KOPT-K1 (cell line): ENCODE data around the gene CD59.
"Not testable (repeated sequence)": the region's sequence is repeated elsewhere in the genome, so short reads cannot be mapped to it uniquely, and the experiment has no call there.

Experiments used
- H3K27ac ChIP-seq: fragments of 200-600 bp; sonication (generic); 2 replicates; pipeline ENCODE4 v1.5.1; 2016; ENCODE audit warnings: antibody characterized with exemption, mild to moderate bottlenecking, low read depth, low read length; ENCODE audit not compliant: poor library complexity, severe bottlenecking
- H3K36me3 ChIP-seq: fragments of 200-600 bp; sonication (generic); 2 replicates; pipeline ENCODE4 v1.5.1; 2017; ENCODE audit warnings: antibody characterized with exemption, mild to moderate bottlenecking, low read length, moderate library complexity; ENCODE audit not compliant: insufficient read depth
- H3K9me3 ChIP-seq: fragments of 200-600 bp; sonication (generic); 2 replicates; pipeline ENCODE4 v1.5.1; 2017; ENCODE audit warnings: antibody characterized with exemption, low read length, mild to moderate bottlenecking; ENCODE audit not compliant: insufficient read depth, poor library complexity, severe bottlenecking

Gene CD59

DNA sequence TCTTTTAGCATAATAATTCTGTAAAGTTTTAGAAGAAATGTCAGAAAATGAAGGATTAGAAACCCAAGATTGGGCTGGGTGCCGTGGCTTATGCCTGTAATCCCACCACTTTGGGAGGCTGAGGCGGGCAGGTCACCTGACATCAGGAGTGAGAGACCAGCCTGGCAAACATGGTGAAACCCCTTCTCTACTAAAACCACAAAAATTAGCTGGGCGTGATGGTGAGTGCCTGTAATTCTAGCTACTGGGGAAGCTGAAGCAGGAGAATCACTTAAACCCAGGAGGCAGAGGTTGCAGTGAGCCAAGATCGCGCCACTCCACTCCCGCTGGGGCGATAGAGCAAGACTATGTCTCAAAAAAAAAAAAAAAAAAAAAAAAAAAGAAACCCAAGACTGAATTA lies 74.7 kb downstream of the CD59 start:
- not testable (repeated sequence) for H3K36me3 ChIP-seq, H3K9me3 ChIP-seq, H3K27ac ChIP-seq

DNA sequence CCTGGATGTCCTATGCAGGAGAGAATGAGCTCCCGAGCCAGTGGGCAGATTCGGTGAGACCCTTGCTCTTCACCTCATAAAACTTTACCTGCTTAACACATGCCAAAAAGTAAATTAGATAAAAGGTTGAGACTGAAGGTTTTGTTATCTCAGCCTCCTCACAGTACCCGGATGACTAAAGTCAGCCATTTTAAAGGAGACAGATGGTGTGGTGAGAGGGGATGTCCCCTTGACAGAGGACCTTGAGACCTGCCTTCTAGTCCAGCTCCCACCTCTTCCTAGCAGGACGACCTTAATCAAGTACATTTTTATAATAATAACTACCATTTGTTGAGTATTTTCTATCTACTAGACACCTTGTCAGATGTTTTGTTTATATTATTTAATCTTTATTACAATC lies 75.3 kb downstream of the CD59 start:
- Histone ChIP-seq H3K9me3 (no peaks in the 10 kb centered on the region), H3K27ac (no peak overlapping the region), H3K36me3 (no peaks in the 10 kb centered on the region)

GRCh38 chr11:33659370-33660139 lies 76.7 kb downstream of the CD59 start:
- no peaks in the 10 kb centered on the region for H3K36me3 ChIP-seq
- no peak overlapping the region for H3K27ac ChIP-seq
- H3K9me3 ChIP-seq = no peaks in the 10 kb centered on the region

- Histone ChIP-seq H3K27ac (no peak overlapping the region), H3K9me3 (no peaks in the 10 kb centered on the region), H3K36me3 (no peaks in the 10 kb centered on the region)
These were observed 77.9 kb downstream of the CD59 start for GRCh38 chr11:33658195-33658900.

- no peaks in the 10 kb centered on the region for H3K36me3 ChIP-seq
These were observed 78.5 kb downstream of the CD59 start for GRCh38 chr11:33657757-33658156.

GRCh38 chr11:33656768-33657167 lies 79.5 kb downstream of the CD59 start:
- Histone ChIP-seq H3K27ac (no peak overlapping the region), H3K36me3 (no peaks in the 10 kb centered on the region), H3K9me3 (no peaks in the 10 kb centered on the region)

More at GRCh38 chr11:33657757-33658156, 78.5 kb downstream of the CD59 start:
- Histone ChIP-seq H3K27ac (no peak overlapping the region), H3K9me3 (no peaks in the 10 kb centered on the region)

GRCh38 chr11:33655842-33656600 lies 80.2 kb downstream of the CD59 start:
- no peaks in the 10 kb centered on the region for H3K9me3 ChIP-seq
- no peaks in the 10 kb centered on the region for H3K36me3 ChIP-seq
- no peak overlapping the region for H3K27ac ChIP-seq

DNA sequence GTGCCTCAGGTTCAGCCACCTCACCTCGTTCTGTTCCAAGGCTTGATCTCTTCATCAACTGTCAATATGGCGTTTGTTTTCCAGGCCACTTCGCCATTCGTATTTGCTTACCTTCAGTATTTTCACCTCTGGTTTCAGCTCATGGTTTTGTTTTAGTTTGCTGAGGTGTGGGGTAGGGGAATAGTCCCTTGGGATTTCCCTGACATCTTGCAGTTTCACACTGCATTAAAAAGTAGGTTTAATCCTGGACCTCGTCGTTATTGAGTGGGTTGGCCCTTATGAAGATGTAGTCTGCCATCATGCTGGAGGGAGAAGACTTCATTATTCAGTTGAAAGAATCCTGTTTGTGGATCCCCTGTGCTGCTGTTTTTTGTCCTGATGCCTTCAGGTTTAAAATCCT lies 81.6 kb downstream of the CD59 start:
- H3K9me3 ChIP-seq = no peaks in the 10 kb centered on the region
- H3K27ac ChIP-seq = no peak overlapping the region
- H3K36me3 ChIP-seq = no peaks in the 10 kb centered on the region
